ENCODE measurements around the gene TSPY1.
"Not testable (repeated sequence)": the region's sequence is repeated elsewhere in the genome, so short reads cannot be mapped to it uniquely, and the experiment has no call there.

The TSPY1 gene, protein sequence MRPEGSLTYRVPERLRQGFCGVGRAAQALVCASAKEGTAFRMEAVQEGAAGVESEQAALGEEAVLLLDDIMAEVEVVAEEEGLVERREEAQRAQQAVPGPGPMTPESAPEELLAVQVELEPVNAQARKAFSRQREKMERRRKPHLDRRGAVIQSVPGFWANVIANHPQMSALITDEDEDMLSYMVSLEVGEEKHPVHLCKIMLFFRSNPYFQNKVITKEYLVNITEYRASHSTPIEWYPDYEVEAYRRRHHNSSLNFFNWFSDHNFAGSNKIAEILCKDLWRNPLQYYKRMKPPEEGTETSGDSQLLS

DNA sequence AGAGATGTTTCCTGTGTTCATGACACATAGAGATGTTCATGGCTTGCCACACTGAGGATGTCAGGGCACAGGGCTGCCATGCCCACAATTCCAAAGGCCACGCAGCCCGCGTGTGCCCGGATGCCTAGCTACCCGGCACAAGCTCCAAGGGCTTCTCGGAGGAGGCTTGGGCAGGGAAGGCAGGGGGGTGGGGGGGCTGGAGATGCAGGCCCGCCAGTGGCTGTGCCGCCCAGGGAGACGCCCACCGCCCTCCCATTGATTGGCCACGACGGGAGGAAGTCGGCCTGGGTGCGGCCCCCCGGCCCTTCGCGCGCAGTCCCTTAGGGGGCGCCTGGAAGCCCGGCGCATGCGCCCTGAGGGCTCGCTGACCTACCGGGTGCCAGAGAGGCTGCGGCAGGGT lies at the start of gene TSPY1:
Gene TSPY1 (plus strand): TSS at position 301 of the 400 bp plus-strand sequence. CDS start 46 bp downstream, at position 347.
- not testable (repeated sequence) for DNase-seq (ENCODE audit: low spot score)

DNA sequence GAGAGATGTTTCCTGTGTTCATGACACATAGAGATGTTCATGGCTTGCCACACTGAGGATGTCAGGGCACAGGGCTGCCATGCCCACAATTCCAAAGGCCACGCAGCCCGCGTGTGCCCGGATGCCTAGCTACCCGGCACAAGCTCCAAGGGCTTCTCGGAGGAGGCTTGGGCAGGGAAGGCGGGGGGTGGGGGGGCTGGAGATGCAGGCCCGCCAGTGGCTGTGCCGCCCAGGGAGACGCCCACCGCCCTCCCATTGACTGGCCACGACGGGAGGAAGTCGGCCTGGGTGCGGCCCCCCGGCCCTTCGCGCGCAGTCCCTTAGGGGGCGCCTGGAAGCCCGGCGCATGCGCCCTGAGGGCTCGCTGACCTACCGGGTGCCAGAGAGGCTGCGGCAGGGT lies 20.2 kb downstream of the TSPY1 start, which contains the start of gene TSPY9:
Gene TSPY9 (plus strand): TSS at position 301 of the 400 bp plus-strand sequence. CDS start 46 bp downstream, at position 347.
- DNase-seq (ENCODE audit: low spot score): not testable (repeated sequence)

DNA sequence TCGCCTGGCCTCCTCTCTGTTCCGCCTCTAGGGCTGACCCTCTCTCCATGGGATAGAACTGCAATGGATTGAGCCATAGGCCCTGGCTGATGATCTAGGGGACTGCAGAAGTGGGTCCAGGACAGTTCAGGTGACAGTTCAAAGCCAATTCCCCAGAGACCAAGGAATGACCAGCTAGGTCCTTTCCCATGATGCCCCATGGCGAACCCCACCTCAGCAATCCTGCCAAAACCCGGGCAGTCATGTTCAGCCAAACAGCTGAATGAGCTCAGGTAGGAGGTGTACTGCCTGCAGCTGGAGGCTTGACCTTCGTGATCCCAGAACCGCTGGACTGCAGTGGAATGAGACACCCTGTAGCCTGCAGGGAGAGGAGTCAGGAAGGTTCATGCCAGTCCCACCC lies 37.6 kb downstream of the TSPY1 start:
- DNase-seq (ENCODE audit: low spot score): not testable (repeated sequence)

DNA sequence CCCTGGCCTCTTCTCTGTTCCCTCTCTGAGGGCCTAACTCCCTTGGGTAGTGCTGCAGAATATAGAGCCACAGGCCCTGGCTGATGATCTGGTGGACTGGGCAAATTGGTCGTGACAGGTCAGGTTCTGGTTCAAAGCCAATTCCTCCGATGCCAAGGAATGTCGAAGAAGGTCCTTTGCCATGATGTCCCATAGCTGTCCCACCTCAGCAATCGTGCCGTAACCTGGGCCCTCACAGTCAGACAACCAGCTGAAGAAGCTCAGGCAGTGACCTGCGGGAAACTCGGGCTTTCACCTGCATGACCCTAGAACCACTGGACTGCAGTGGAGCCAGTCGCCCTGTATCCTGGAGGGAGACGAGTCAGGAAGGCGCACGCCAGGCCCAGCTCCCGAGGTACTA lies 49.5 kb downstream of the TSPY1 start:
- DNase-seq (ENCODE audit: low spot score): not testable (repeated sequence)
